Fibroblast of mammary gland (primary cell): Measurements from ENCODE around the gene ARID5B.

Experiments
- DNase-seq: peaks from one replicate; pipeline ENCODE4 v3.0.0-alpha.2; 2010; ENCODE audit warnings: low read depth
- H3K4me3 ChIP-seq: 2 replicates; pipeline ENCODE4 v1.5.1; 2011; ENCODE audit warnings: low read depth, mild to moderate bottlenecking, low read length, moderate library complexity; ENCODE audit not compliant: control insufficient read depth
- CTCF ChIP-seq: conservative IDR thresholded peaks from 2 replicates; pipeline ENCODE4 v1.5.1; 2011; ENCODE audit warnings: low read depth, low read length, inconsistent platforms; ENCODE audit not compliant: control insufficient read depth, insufficient read depth

Gene ARID5B

GRCh38 chr10:62112963-62113362, 211.5 kb downstream of the ARID5B start:
- TF ChIP-seq CTCF = no peak
- no peak overlapping the region for H3K4me3 ChIP-seq
- DNase-seq = no peak

DNA sequence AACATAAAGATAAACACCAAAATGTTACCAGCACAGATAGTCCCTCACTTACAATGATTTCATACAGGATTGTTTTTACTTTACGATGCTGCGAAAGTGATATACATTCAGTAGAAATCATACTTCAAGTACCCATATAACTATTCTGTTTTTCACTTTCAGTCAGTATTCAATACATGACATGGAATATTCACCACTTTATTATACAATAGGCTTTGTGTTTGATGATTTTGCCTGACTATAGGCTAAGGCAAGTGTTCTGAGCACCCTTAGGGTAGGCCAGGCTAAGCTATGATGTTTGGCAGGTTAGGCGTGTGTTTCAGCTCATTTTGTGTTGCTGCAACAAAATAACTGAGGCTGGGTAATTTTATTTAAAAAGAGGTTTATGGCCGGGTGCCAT, 212.2 kb downstream of the ARID5B start:
- no peak overlapping the region for H3K4me3 ChIP-seq
- no peak for TF ChIP-seq CTCF
- DNase-seq = no peak

GRCh38 chr10:62115321-62115720, 213.8 kb downstream of the ARID5B start:
- no peak for DNase-seq
- no peak overlapping the region for H3K4me3 ChIP-seq
- TF ChIP-seq CTCF = no peak

DNA sequence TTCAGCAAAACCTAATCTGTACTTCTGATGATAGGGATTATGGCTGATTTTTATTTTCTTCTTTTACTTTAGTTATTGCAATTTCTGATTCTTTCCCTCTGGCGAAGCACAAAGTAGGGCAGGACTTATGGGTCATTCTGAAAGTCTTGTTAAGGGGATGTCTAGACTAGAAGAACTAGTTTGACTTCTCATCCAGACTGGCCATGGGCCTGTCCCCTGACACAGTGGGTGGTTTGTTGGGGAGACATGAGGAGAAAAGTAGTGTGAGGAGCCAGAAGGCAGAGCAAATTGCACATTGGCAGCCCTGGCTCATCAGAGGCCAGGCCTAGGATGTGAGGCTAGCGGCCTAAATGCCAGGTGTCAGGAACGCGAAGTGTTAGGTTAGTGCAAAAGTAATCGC, 214.3 kb downstream of the ARID5B start:
- DNase-seq = no peak
- no peak for TF ChIP-seq CTCF
- H3K4me3 ChIP-seq = no peak overlapping the region

- no peak for DNase-seq
- no peak for TF ChIP-seq CTCF
- H3K4me3 ChIP-seq = no peak overlapping the region
These were observed 215.4 kb downstream of the ARID5B start for GRCh38 chr10:62116896-62117295.

GRCh38 chr10:62121187-62121530, 219.7 kb downstream of the ARID5B start:
- no peak overlapping the region for H3K4me3 ChIP-seq
- no peak for DNase-seq
- TF ChIP-seq CTCF = no peak

GRCh38 chr10:62127975-62128374, 226.5 kb downstream of the ARID5B start:
- H3K4me3 ChIP-seq = no peak overlapping the region
- TF ChIP-seq CTCF = no peak

More at GRCh38 chr10:62127975-62128374, 226.5 kb downstream of the ARID5B start:
- no peak for DNase-seq
